ENCODE results near the gene RABL6.

RABL6 gene

GRCh38 chr9:136885950-136886578, 78.3 kb downstream of the RABL6 start, which contains the start of gene TRAF2 (continued):
- no peak for TF ChIP-seq ZNF513 (tag by site-specific recombination; IDR thresholded peaks at IDR 0.05)
- TF ChIP-seq SALL2 (tag by site-specific recombination; IDR thresholded peaks at IDR 0.05; ENCODE audit: borderline replicate concordance) = no peak
- TF ChIP-seq ZBTB44 (tag by site-specific recombination; IDR thresholded peaks at IDR 0.05) = no peak
- no peak for TF ChIP-seq MYNN (tag by site-specific recombination; IDR thresholded peaks at IDR 0.05; ENCODE audit: borderline replicate concordance)
- 0 out of 2 replicates have a peak, but pooled peaks have one; percentile 13 for TF ChIP-seq ZNF785 (tag by site-specific recombination; IDR thresholded peaks at IDR 0.05)

GRCh38 chr9:136886610-136887597, 79.2 kb downstream of the RABL6 start:
- no peaks in the 10 kb centered on the region for H3K9me3 ChIP-seq (ENCODE audit: control insufficient read depth, insufficient read depth, low read depth, low read length)
- ChIA-PET POLR2A (interaction anchor here (0.9 to 1.9 kb wide), 21 partner anchors 12 to 243 kb away, joined by 3 to 15 read pairs (median 4); partner anchors contain the start of genes AJM1, EDF1, PAXX and RABL6), CTCF (interaction anchor here (1.0 to 1.1 kb wide), 3 partner anchors 10 to 58 kb away, joined by 4 read pairs; partner anchors contain the start of genes AJM1, C8G and FBXW5)
- no peaks in the 10 kb centered on the region for H3K4me1 ChIP-seq (ENCODE audit: control insufficient read depth, insufficient read depth, low read length)
- H3K27ac ChIP-seq (ENCODE audit: extremely low read depth, low read depth, low read length) = peak overlapping the region; percentile 86; the same call in 1 of the 2 replicates
- peak overlapping the region; percentile 81 for H3K4me3 ChIP-seq (ENCODE audit: low read depth, low read length)
- H3K36me3 ChIP-seq (ENCODE audit: control insufficient read depth in 2 of 2, insufficient read depth in 1 of 2, low read length in 2 of 2) = peaks cover 3 to 15% of the 10 kb centered on the region in 2 experiments; a peak in 2 of 3 replicates
- TF ChIP-seq ZNF510 (tag by site-specific recombination; IDR thresholded peaks at IDR 0.05; ENCODE audit: insufficient replicate concordance) (no peak), ZNF692 (tag by site-specific recombination; IDR thresholded peaks at IDR 0.05) (peak; percentile 75), ZIC2 (tag by site-specific recombination; IDR thresholded peaks at IDR 0.05) (no peak), ZNF274 (IDR thresholded peaks at IDR 0.05; ENCODE audit: low read length) (no peak), ZNF274 (tag by site-specific recombination; IDR thresholded peaks at IDR 0.05; ENCODE audit: borderline replicate concordance) (no peak), SP3 (tag by site-specific recombination; IDR thresholded peaks at IDR 0.05) (0 out of 2 replicates have a peak, but pooled peaks have one; percentile 22), ZNF707 (tag by site-specific recombination; IDR thresholded peaks at IDR 0.05) (no peak), ZNF416 (tag by site-specific recombination; IDR thresholded peaks at IDR 0.05) (no peak), ZNF449 (tag by site-specific recombination; IDR thresholded peaks at IDR 0.05) (no peak), ZNF544 (tag by site-specific recombination; IDR thresholded peaks at IDR 0.05) (no peak), ZNF629 (tag by site-specific recombination; IDR thresholded peaks at IDR 0.05) (no peak), ZNF623 (tag by site-specific recombination; IDR thresholded peaks at IDR 0.05) (no peak), ZFP41 (tag by site-specific recombination; IDR thresholded peaks at IDR 0.05; ENCODE audit: borderline replicate concordance) (no peak), ZXDB (tag by site-specific recombination; IDR thresholded peaks at IDR 0.05) (0 out of 2 replicates have a peak, but pooled peaks have one; percentile 10), ZNF121 (tag by site-specific recombination; IDR thresholded peaks at IDR 0.05) (no peak), ZNF843 (tag by site-specific recombination; IDR thresholded peaks at IDR 0.05) (no peak), ZNF221 (tag by site-specific recombination; IDR thresholded peaks at IDR 0.05; ENCODE audit: borderline replicate concordance) (no peak), ZNF24 (tag by site-specific recombination; IDR thresholded peaks at IDR 0.05) (no peak), ZNF571 (tag by site-specific recombination; IDR thresholded peaks at IDR 0.05) (no peak), OSR2 (tag by site-specific recombination; IDR thresholded peaks at IDR 0.05) (no peak), ZNF501 (tag by site-specific recombination; IDR thresholded peaks at IDR 0.05) (no peak), ZNF580 (tag by site-specific recombination; IDR thresholded peaks at IDR 0.05) (no peak)
